DOHH2 (cell line): ENCODE data around the gene RSPO4.

Source experiments
- CTCF ChIP-seq: fragments of 200-600 bp; sonication (generic); IDR thresholded peaks from one replicate; pipeline ENCODE4 v1.5.1; 2014; ENCODE audit warnings: antibody characterized with exemption, mild to moderate bottlenecking, low read depth, low read length; ENCODE audit not compliant: poor library complexity, severe bottlenecking
- EZH2phosphoT487 ChIP-seq: fragments of 200-600 bp; sonication (generic); IDR thresholded peaks from 2 replicates; pipeline ENCODE4 v1.6.1; 2017; ENCODE audit warnings: borderline replicate concordance, mild to moderate bottlenecking, antibody characterized with exemption, low read length, moderate library complexity, mixed read lengths

GRCh38 chr20:925516-925915 lies 76.6 kb downstream of the RSPO4 start:
- TF ChIP-seq CTCF (no peak), EZH2phosphoT487 (no peak)
